Mesendoderm (in vitro differentiated cells): ENCODE data around the gene ANKRD27.

Experiments used
- DNase-seq: peaks from one replicate; pipeline ENCODE4 v3.0.0; 2013
- H2AK5ac ChIP-seq: 2 replicates; pipeline ENCODE4 v1.6.1; 2013; ENCODE audit warnings: low read length, inconsistent platforms
- H2BK120ac ChIP-seq: 2 replicates; pipeline ENCODE4 v1.6.1; 2013; ENCODE audit warnings: low read depth, mild to moderate bottlenecking, low read length, moderate library complexity, mixed read lengths
- H2BK15ac ChIP-seq: replicated peaks from 2 replicates; pipeline ENCODE4 v1.6.1; 2013; ENCODE audit warnings: low read depth, mild to moderate bottlenecking, moderate library complexity
- H2BK5ac ChIP-seq: 2 replicates; pipeline ENCODE4 v1.6.1; 2013; ENCODE audit warnings: low read length, inconsistent platforms
- H3K18ac ChIP-seq: 2 replicates; pipeline ENCODE4 v1.6.1; 2013; ENCODE audit warnings: mild to moderate bottlenecking, low read length, mixed read lengths
- H3K23ac ChIP-seq: one replicate; pipeline ENCODE4 v1.6.1; 2013; ENCODE audit warnings: low read length
- H3K27ac ChIP-seq: 2 replicates; pipeline ENCODE4 v1.5.1; 2013; ENCODE audit warnings: low read depth, mild to moderate bottlenecking, inconsistent platforms, low read length, moderate library complexity
- H3K27me3 ChIP-seq: 2 replicates; pipeline ENCODE4 v1.6.1; 2013; ENCODE audit warnings: low read length, control low read depth, mild to moderate bottlenecking, inconsistent platforms; ENCODE audit not compliant: insufficient read depth, poor library complexity
- H3K36me3 ChIP-seq: 2 replicates; pipeline ENCODE4 v1.6.1; 2013; ENCODE audit warnings: low read length, inconsistent platforms; ENCODE audit not compliant: control insufficient read depth, insufficient read depth
- H3K4ac ChIP-seq: one replicate; pipeline ENCODE4 v1.6.1; 2013; ENCODE audit warnings: low read depth, mild to moderate bottlenecking, low read length, moderate library complexity
- H3K4me1 ChIP-seq: 2 replicates; pipeline ENCODE4 v1.6.1; 2013; ENCODE audit warnings: low read depth, low read length, inconsistent platforms; ENCODE audit not compliant: control insufficient read depth
- H3K4me2 ChIP-seq: 2 replicates; pipeline ENCODE4 v1.6.1; 2013; ENCODE audit warnings: low read length
- H3K4me3 ChIP-seq: 2 replicates; pipeline ENCODE4 v1.5.1; 2013; ENCODE audit warnings: mild to moderate bottlenecking, low read length
- H3K56ac ChIP-seq: one replicate; pipeline ENCODE4 v1.6.1; 2013; ENCODE audit warnings: low read length
- H3K79me1 ChIP-seq: 2 replicates; pipeline ENCODE4 v1.6.1; 2013; ENCODE audit warnings: low read length, inconsistent platforms
- H3K79me2 ChIP-seq: 2 replicates; pipeline ENCODE4 v1.6.1; 2013; ENCODE audit warnings: mild to moderate bottlenecking, low read length; ENCODE audit not compliant: control insufficient read depth, insufficient read depth
- H3K9ac ChIP-seq: 2 replicates; pipeline ENCODE4 v1.6.1; 2013; ENCODE audit warnings: low read length, inconsistent platforms
- H4K5ac ChIP-seq: one replicate; pipeline ENCODE4 v1.6.1; 2013; ENCODE audit warnings: low read length
- H4K8ac ChIP-seq: one replicate; pipeline ENCODE4 v1.6.1; 2013; ENCODE audit warnings: low read depth, mild to moderate bottlenecking, control low read depth, low read length, moderate library complexity
- WGBS: extraction: QIAGEN DNeasy Blood & Tissue Kit; methylation state at CpG from one replicate; pipeline ENCODE4 v1.1.7; 2013; ENCODE audit warnings: low lambda C conversion rate, missing lambda C conversion rate; ENCODE audit not compliant: insufficient coverage; ENCODE audit errors: extremely low coverage; 5-methylcytosine and 5-hydroxymethylcytosine counted together

Gene ANKRD27

DNA sequence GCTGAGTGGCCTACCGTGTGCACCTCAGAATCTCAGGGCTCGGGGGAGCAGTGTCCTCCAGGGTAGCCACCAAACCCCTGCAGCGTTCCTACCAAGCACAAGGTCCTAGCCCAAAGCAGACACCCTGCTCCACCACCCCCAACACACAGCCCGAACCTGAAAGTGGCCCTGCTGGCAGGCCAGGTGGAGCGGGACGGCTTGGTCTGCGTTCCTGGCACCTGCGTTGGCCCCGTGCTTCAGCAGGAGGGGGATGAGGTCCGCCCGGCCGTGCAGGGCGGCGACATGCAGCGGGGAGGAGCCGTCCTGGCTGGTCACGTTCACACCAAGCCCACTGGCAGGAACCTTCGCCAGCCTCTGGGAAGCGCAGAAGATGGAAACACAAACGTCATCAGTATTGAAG, 67.5 kb downstream of the ANKRD27 start:
- Histone ChIP-seq H3K79me2 (no peaks in the 10 kb centered on the region), H3K23ac (no peak overlapping the region), H4K8ac (no peak overlapping the region), H3K4me3 (no peak overlapping the region), H3K18ac (no peak overlapping the region), H3K56ac (no peak overlapping the region), H3K4me2 (no peak overlapping the region), H4K5ac (no peak overlapping the region), H2BK15ac (no peak overlapping the region), H3K9ac (no peak overlapping the region), H3K4me1 (no peaks in the 10 kb centered on the region), H3K79me1 (no peaks in the 10 kb centered on the region), H3K27me3 (no peaks in the 10 kb centered on the region), H2BK5ac (no peak overlapping the region), H3K27ac (no peak overlapping the region), H3K4ac (no peak overlapping the region), H2AK5ac (no peak overlapping the region), H2BK120ac (no peak overlapping the region), H3K36me3 (peaks cover 7% of the 10 kb centered on the region)
- WGBS, result no CpG with 5 or more reads among the region's 20 CpGs
- no peak for DNase-seq

DNA sequence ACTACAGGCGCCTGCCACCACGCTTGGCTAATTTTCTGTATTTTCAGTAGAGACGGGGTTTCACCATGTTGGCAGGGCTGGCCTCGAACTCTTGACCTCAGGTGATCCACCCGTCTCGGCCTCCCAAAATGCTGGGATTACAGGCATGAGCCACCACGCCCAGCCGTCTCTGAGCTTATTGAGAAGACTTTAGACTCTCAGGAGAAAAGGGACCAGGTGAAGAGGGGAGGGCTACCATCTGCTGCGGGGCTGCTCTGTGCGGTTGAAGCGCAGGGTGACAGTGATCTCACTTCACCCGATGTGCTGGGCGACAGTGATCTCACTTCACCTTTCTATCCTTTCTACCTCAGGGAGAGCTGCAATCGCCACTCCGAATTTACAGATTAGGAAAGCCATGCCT, 68.7 kb downstream of the ANKRD27 start:
- Histone ChIP-seq H4K8ac (no peak overlapping the region), H3K4me2 (no peak overlapping the region), H2AK5ac (no peak overlapping the region), H2BK15ac (no peak overlapping the region), H3K9ac (no peak overlapping the region), H2BK5ac (no peak overlapping the region), H3K27me3 (no peaks in the 10 kb centered on the region), H3K4ac (no peak overlapping the region), H3K4me3 (no peak overlapping the region), H3K36me3 (peaks cover 6% of the 10 kb centered on the region), H3K56ac (no peak overlapping the region), H3K79me1 (no peaks in the 10 kb centered on the region), H2BK120ac (no peak overlapping the region), H3K27ac (no peak overlapping the region), H3K23ac (no peak overlapping the region), H3K4me1 (no peaks in the 10 kb centered on the region), H3K79me2 (no peaks in the 10 kb centered on the region), H4K5ac (no peak overlapping the region), H3K18ac (no peak overlapping the region)
- WGBS, result no CpG with 5 or more reads among the region's 15 CpGs
- no peak for DNase-seq

DNA sequence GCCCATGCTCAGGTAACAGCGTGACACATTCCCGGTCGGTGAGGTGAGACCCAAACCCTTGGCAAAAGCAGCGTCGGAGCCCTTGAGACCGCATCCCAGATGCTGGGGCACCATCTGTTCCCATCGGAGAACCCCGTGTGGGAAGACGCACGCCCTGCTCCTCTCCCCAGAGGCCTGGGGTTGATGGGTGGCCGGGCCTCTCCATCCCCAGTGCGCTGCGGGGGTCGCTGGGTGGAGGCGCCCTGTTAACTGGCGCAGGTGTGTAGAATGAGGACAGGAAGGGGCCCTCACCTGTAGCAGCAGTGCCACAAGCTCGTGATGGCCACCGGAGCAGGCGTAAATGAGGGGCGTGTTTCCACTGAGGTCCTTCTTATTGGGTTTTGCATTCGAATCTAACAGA, 69.4 kb downstream of the ANKRD27 start:
- Histone ChIP-seq H3K79me2 (no peaks in the 10 kb centered on the region), H3K4me2 (no peak overlapping the region), H2BK15ac (no peak overlapping the region), H3K4me3 (no peak overlapping the region), H3K79me1 (no peaks in the 10 kb centered on the region), H2AK5ac (no peak overlapping the region), H4K5ac (no peak overlapping the region), H3K18ac (no peak overlapping the region), H2BK5ac (no peak overlapping the region), H3K27ac (no peak overlapping the region), H3K56ac (no peak overlapping the region), H3K23ac (no peak overlapping the region), H3K9ac (no peak overlapping the region), H2BK120ac (no peak overlapping the region), H3K4ac (no peak overlapping the region), H3K4me1 (no peaks in the 10 kb centered on the region), H4K8ac (no peak overlapping the region), H3K27me3 (no peaks in the 10 kb centered on the region), H3K36me3 (peaks cover 6% of the 10 kb centered on the region)
- no CpG with 5 or more reads among the region's 21 CpGs for WGBS
- DNase-seq, result no peak

DNA sequence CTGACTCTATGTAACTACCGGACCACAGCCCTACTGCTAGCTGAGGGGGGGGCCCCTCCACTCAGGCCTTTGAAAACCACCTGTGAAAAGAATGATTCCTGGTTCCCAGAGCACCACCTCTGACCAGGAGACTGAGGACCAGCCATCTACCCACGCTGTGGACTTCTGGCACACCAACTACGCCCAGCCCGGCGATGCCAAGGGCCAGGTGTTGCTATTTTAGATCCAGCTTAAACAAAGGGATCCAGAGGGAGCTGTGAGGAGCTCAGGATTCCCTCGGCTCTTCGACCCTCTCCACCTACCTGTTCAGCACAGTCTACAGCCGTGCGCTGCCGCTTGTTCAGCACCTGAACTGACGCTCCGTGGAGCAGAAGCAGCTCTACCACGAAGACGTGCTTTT, 71.0 kb downstream of the ANKRD27 start:
- Histone ChIP-seq H2BK120ac (no peak overlapping the region), H4K8ac (no peak overlapping the region), H3K27me3 (no peaks in the 10 kb centered on the region), H2AK5ac (no peak overlapping the region), H3K18ac (no peak overlapping the region), H3K79me1 (no peaks in the 10 kb centered on the region), H4K5ac (no peak overlapping the region), H3K79me2 (no peaks in the 10 kb centered on the region), H3K4me3 (no peak overlapping the region), H3K36me3 (peaks cover 8% of the 10 kb centered on the region), H3K23ac (no peak overlapping the region), H3K9ac (no peak overlapping the region), H3K4me1 (no peaks in the 10 kb centered on the region), H3K4me2 (no peak overlapping the region), H3K56ac (no peak overlapping the region), H3K4ac (no peak overlapping the region), H2BK15ac (no peak overlapping the region), H3K27ac (no peak overlapping the region), H2BK5ac (no peak overlapping the region)
- DNase-seq, result no peak
- no CpG with 5 or more reads among the region's 14 CpGs for WGBS

DNA sequence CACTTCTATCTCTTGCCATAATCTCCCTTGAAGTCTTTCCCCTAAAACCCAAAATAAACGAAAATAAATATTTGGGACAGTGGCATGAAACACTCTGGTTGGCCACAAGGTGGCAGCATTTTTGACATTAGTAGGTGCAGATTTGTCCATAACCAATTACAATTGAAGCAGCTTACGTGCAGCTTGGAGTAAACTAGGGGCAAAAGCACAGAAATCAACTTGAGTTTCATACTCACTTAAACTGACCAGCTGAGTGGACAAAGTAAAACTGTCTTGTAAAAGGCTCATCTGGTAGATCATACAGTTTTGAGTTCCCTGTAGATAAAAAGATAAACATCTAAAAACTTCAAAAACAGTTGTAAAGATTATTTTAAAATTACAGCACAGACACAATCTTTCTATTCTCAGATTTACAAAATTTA, 75.2 kb downstream of the ANKRD27 start:
- Histone ChIP-seq H2BK120ac (no peak overlapping the region), H3K56ac (no peak overlapping the region), H3K79me1 (no peaks in the 10 kb centered on the region), H2BK15ac (no peak overlapping the region), H3K36me3 (peaks cover 13% of the 10 kb centered on the region), H3K4me1 (no peaks in the 10 kb centered on the region), H3K4me3 (no peak overlapping the region), H3K9ac (no peak overlapping the region), H3K79me2 (no peaks in the 10 kb centered on the region), H3K18ac (no peak overlapping the region), H3K27me3 (no peaks in the 10 kb centered on the region), H2AK5ac (no peak overlapping the region), H3K4ac (no peak overlapping the region), H4K8ac (no peak overlapping the region), H4K5ac (no peak overlapping the region), H3K23ac (no peak overlapping the region), H3K4me2 (no peak overlapping the region), H2BK5ac (no peak overlapping the region), H3K27ac (no peak overlapping the region)
- no CpG with 5 or more reads among the region's 2 CpGs for WGBS
- peak; percentile 59 for DNase-seq

DNA sequence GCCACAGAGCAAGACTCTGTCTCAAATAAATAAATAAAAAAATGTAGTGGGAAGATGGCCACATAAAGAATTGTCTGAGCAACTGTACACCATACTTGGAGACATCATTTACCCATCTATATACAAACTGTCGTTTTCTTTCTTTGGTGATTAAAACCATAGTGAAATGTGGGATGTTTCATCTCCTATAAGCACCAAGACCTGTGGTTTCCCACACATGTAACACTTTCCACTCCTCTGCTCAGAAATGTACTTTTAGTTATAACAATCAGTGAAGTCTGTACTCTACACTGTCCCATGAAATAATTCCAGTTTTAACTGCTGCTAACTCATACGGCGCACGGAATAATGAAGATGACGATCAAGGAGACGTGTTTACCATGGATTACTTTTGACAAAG, 75.7 kb downstream of the ANKRD27 start:
- Histone ChIP-seq H4K5ac (no peak overlapping the region), H3K56ac (no peak overlapping the region), H3K27ac (no peak overlapping the region), H3K79me1 (no peaks in the 10 kb centered on the region), H3K4me3 (no peak overlapping the region), H3K4me2 (no peak overlapping the region), H3K9ac (no peak overlapping the region), H3K36me3 (peaks cover 13% of the 10 kb centered on the region), H3K27me3 (no peaks in the 10 kb centered on the region), H4K8ac (no peak overlapping the region), H2AK5ac (no peak overlapping the region), H3K23ac (no peak overlapping the region), H3K4ac (no peak overlapping the region), H2BK120ac (no peak overlapping the region), H3K79me2 (no peaks in the 10 kb centered on the region), H3K18ac (no peak overlapping the region), H2BK5ac (no peak overlapping the region), H3K4me1 (no peaks in the 10 kb centered on the region), H2BK15ac (no peak overlapping the region)
- no peak for DNase-seq
- no CpG with 5 or more reads among the region's 6 CpGs for WGBS
